ENCODE measurements around the gene PCNX3.

PCNX3 gene

GRCh38 chr11:65621460-65621859 is 5.9 kb downstream of the PCNX3 start:
- no peak for TF ChIP-seq CTCF (conservative IDR thresholded peaks at IDR 0.05; ENCODE audit: low read depth, low read length)
- no peak for DNase-seq (ENCODE audit: low read depth)
- H3K4me3 ChIP-seq (ENCODE audit: low read depth, low read length): no peak overlapping the region

- no peak overlapping the region for H3K4me3 ChIP-seq (ENCODE audit: low read depth, low read length)
- TF ChIP-seq CTCF (conservative IDR thresholded peaks at IDR 0.05; ENCODE audit: low read depth, low read length): no peak
- DNase-seq (ENCODE audit: low read depth): no peak
Measured at GRCh38 chr11:65622011-65622410, 6.4 kb downstream of the PCNX3 start.

- no peak overlapping the region for H3K4me3 ChIP-seq (ENCODE audit: low read depth, low read length)
- no peak for DNase-seq (ENCODE audit: low read depth)
- no peak for TF ChIP-seq CTCF (conservative IDR thresholded peaks at IDR 0.05; ENCODE audit: low read depth, low read length)
Measured at GRCh38 chr11:65623177-65623576, 7.6 kb downstream of the PCNX3 start.

GRCh38 chr11:65623852-65624616 is 8.5 kb downstream of the PCNX3 start:
- no peak for TF ChIP-seq CTCF (conservative IDR thresholded peaks at IDR 0.05; ENCODE audit: low read depth, low read length)
- no peak for DNase-seq (ENCODE audit: low read depth)
- no peak overlapping the region for H3K4me3 ChIP-seq (ENCODE audit: low read depth, low read length)

GRCh38 chr11:65624931-65625627 is 9.5 kb downstream of the PCNX3 start:
- no peak for DNase-seq (ENCODE audit: low read depth)
- H3K4me3 ChIP-seq (ENCODE audit: low read depth, low read length): no peak overlapping the region
- TF ChIP-seq CTCF (conservative IDR thresholded peaks at IDR 0.05; ENCODE audit: low read depth, low read length): no peak

GRCh38 chr11:65625628-65626342 is 10.2 kb downstream of the PCNX3 start:
- no peak overlapping the region for H3K4me3 ChIP-seq (ENCODE audit: low read depth, low read length)
- TF ChIP-seq CTCF (conservative IDR thresholded peaks at IDR 0.05; ENCODE audit: low read depth, low read length): peak; percentile 59
- peak; percentile 50 for DNase-seq (ENCODE audit: low read depth)

All from choroid plexus epithelial cell (primary cell).